K562 (cell line): ENCODE data around the gene ZFYVE16. TPM values are rescaled to one million over a fixed set of nuclear protein-coding genes. Genes with fewer than 3 reads are reported as not detected.

Experiments
- ATAC-seq: fragments of 200-7000 bp; cut with Tn5 transposase; 3 replicates; pipeline ENCODE4 v1.9.1; 2020; ENCODE audit warnings: moderate library complexity
- BruUV-seq: library from RNA; stranded (reverse); fragments of 400-500 nt; replicated peaks from 2 replicates; lab custom pipeline; 2021; lab: Mats Ljungman, UMichigan
- CTCF ChIA-PET: fragments of 300-600 bp; formaldehyde crosslinking; extraction: SDS; loops from one replicate; lab custom pipeline; 2021; ENCODE audit warnings: low intra/inter-chr PET ratio; lab: Yijun Ruan, JAX
- POLR2A ChIA-PET: fragments of 300-600, 350-650 bp; sonication (Branson Sonifier 250); formaldehyde crosslinking; extraction: SDS; loops from one replicate; lab custom pipeline; 2021; ENCODE audit warnings: antibody characterized with exemption, inconsistent platforms; lab: Yijun Ruan, JAX
- DNase-seq, 4 experiments: peaks; one replicate each; pipeline versions ENCODE4 v3.0.0 to v3.0.0-alpha.2; 2011 to 2018; ENCODE audit warnings: low spot score in 3 of 4, mixed read lengths in 3 of 4; ENCODE audit errors: extremely low read depth in 1 of 4
- FAIRE-seq: peaks from 2 replicates; lab custom pipeline; 2011; peaks lifted over from hg19 to GRCh38; lab: Jason Lieb, UNC
- H2AFZ ChIP-seq: 2 replicates; pipeline ENCODE4 v1.6.0; 2011; ENCODE audit warnings: low read depth, low read length, control low read depth, inconsistent platforms
- H3K27ac ChIP-seq: fragments of 200-600 bp; 3 replicates; pipeline ENCODE4 v1.8.0; 2011; ENCODE audit warnings: low read depth, mild to moderate bottlenecking, control low read depth, inconsistent platforms, low read length, moderate library complexity, mixed read lengths; ENCODE audit errors: extremely low read depth
- H3K27me3 ChIP-seq, 2 experiments: fragments of 300-600 bp in 1 of 2; 2 replicates in 1 of 2; 3 replicates in 1 of 2; pipeline versions ENCODE4 v1.6.0 to v1.8.0; 2011; ENCODE audit warnings: inconsistent platforms in 2 of 2, low read length in 2 of 2, mild to moderate bottlenecking in 1 of 2, mixed read lengths in 1 of 2, moderate library complexity in 1 of 2; ENCODE audit not compliant: control insufficient read depth in 2 of 2, insufficient read depth in 2 of 2
- H3K36me3 ChIP-seq: fragments of 300-600 bp; 3 replicates; pipeline ENCODE4 v1.8.0; 2011; ENCODE audit warnings: mild to moderate bottlenecking, low read length, inconsistent platforms; ENCODE audit not compliant: control insufficient read depth, insufficient read depth
- H3K4me1 ChIP-seq, 2 experiments: fragments of 200-600 bp in 1 of 2; replicated peaks in 1 of 2; 2 replicates in 1 of 2; 3 replicates in 1 of 2; pipeline versions ENCODE4 v1.5.1 to v1.8.0; 2011; ENCODE audit warnings: inconsistent platforms in 2 of 2, low read length in 2 of 2, mild to moderate bottlenecking in 1 of 2, mixed read lengths in 1 of 2, moderate library complexity in 1 of 2; ENCODE audit not compliant: control insufficient read depth in 2 of 2, insufficient read depth in 2 of 2
- H3K4me2 ChIP-seq: 2 replicates; pipeline ENCODE4 v1.6.1; 2011; ENCODE audit warnings: low read length, control low read depth, inconsistent platforms, mixed read lengths; ENCODE audit not compliant: insufficient read depth
- H3K4me3 ChIP-seq: fragments of 200-600 bp; sonication (generic), shearing (Covaris generic); 2 replicates; pipeline ENCODE4 v1.5.1; 2016; ENCODE audit warnings: control low read depth, inconsistent platforms
- H3K79me2 ChIP-seq: fragments of 200-600 bp; 3 replicates; pipeline ENCODE4 v1.8.0; 2011; ENCODE audit warnings: low read length, inconsistent platforms; ENCODE audit not compliant: control insufficient read depth, insufficient read depth
- H3K9ac ChIP-seq, 2 experiments: 2 replicates each; pipeline versions ENCODE4 v1.6.0 to v1.6.1; 2011; ENCODE audit warnings: low read depth in 2 of 2, low read length in 2 of 2, control low read depth in 1 of 2, inconsistent platforms in 1 of 2, mild to moderate bottlenecking in 1 of 2, mixed read lengths in 1 of 2; ENCODE audit not compliant: insufficient read depth in 1 of 2
- H3K9me1 ChIP-seq: one replicate; pipeline ENCODE4 v1.6.0; 2011; ENCODE audit warnings: inconsistent platforms, mild to moderate bottlenecking, low read length, moderate library complexity; ENCODE audit not compliant: control insufficient read depth, insufficient read depth
- H3K9me3 ChIP-seq: replicated peaks from 2 replicates; pipeline ENCODE4 v1.5.1; 2011; ENCODE audit warnings: low read depth, low read length, inconsistent platforms; ENCODE audit not compliant: control insufficient read depth, insufficient read depth
- H4K20me1 ChIP-seq: replicated peaks from 2 replicates; pipeline ENCODE4 v1.6.1; 2011; ENCODE audit warnings: low read length, inconsistent platforms, mixed read lengths; ENCODE audit not compliant: control insufficient read depth, insufficient read depth
- BRF1 ChIP-seq: IDR thresholded peaks from 3 replicates; pipeline ENCODE4 v1.6.1; 2011; ENCODE audit warnings: borderline replicate concordance, mild to moderate bottlenecking; ENCODE audit not compliant: insufficient read length; ENCODE audit errors: extremely low read depth
- CGGBP1 ChIP-seq: fragments of 250-450 bp; sonication (Bioruptor Pico); IDR thresholded peaks from 2 replicates; pipeline ENCODE4 v1.9.0; 2021; ENCODE audit warnings: mild to moderate bottlenecking
- CHAMP1 ChIP-seq: fragments of 450-650 bp; IDR thresholded peaks from 2 replicates; pipeline ENCODE4 v1.6.1; 2016; ENCODE audit warnings: mild to moderate bottlenecking
- HDAC3 ChIP-seq: fragments of 450-650 bp; IDR thresholded peaks from 2 replicates; pipeline ENCODE4 v1.6.1; 2018; ENCODE audit warnings: borderline replicate concordance, mild to moderate bottlenecking, moderate library complexity; ENCODE audit not compliant: partially characterized antibody
- HEY1 ChIP-seq: fragments of 250-450 bp; sonication (Bioruptor Pico); IDR thresholded peaks from 2 replicates; pipeline ENCODE4 v1.5.0; 2020; ENCODE audit warnings: mild to moderate bottlenecking, moderate library complexity, borderline replicate concordance
- HNRNPL ChIP-seq: fragments of 200-400 bp; formaldehyde crosslinking; IDR thresholded peaks from 2 replicates; pipeline ENCODE4 v1.6.1; 2017; ENCODE audit warnings: low read depth, mild to moderate bottlenecking, low read length
- MAFF ChIP-seq: IDR thresholded peaks from 2 replicates; pipeline ENCODE4 v1.6.1; 2012; ENCODE audit warnings: low read length, improper control_type of control experiment
- MXD1 ChIP-seq: fragments of 250-450 bp; sonication (Bioruptor Pico); IDR thresholded peaks from 2 replicates; pipeline ENCODE4 v1.8.0; 2021; ENCODE audit warnings: borderline replicate concordance, mild to moderate bottlenecking, moderate library complexity; ENCODE audit not compliant: poor library complexity, severe bottlenecking
- NFRKB ChIP-seq: fragments of 450-650 bp; IDR thresholded peaks from 2 replicates; pipeline ENCODE4 v1.6.1; 2016; ENCODE audit warnings: low read depth
- POLR2AphosphoS2 ChIP-seq: IDR thresholded peaks from 2 replicates; pipeline ENCODE4 v1.6.1; 2012; ENCODE audit warnings: low read length, improper control_type of control experiment
- SMAD4 ChIP-seq: fragments of 250-450 bp; sonication (Bioruptor Pico); conservative IDR thresholded peaks from 2 replicates; pipeline ENCODE4 v1.8.0; 2021; ENCODE audit warnings: inconsistent platforms, mild to moderate bottlenecking, moderate library complexity
- U2AF1 ChIP-seq: fragments of 200-400 bp; formaldehyde crosslinking; optimal IDR thresholded peaks from 2 replicates; pipeline ENCODE3; 2017; ENCODE audit warnings: mild to moderate bottlenecking, low read depth, low read length, moderate library complexity
- ZBTB1 ChIP-seq: sonication (generic); formaldehyde crosslinking; IDR thresholded peaks from 2 replicates; pipeline ENCODE4 v1.8.1; 2023; ENCODE audit warnings: missing genetic modification reagents, low read depth, mild to moderate bottlenecking, borderline replicate concordance
- ZHX1 ChIP-seq: fragments of 150-350 bp; conservative IDR thresholded peaks from 2 replicates; pipeline ENCODE4 v1.6.1; 2014; ENCODE audit warnings: low read length
- ZNF717 ChIP-seq: fragments of 250-450 bp; sonication (Bioruptor Pico); IDR thresholded peaks from 2 replicates; pipeline ENCODE4 v1.5.0; 2021
- ZNF75A ChIP-seq: fragments of 450-650 bp; formaldehyde crosslinking; IDR thresholded peaks from 2 replicates; pipeline ENCODE4 v1.4.0; 2020; ENCODE audit warnings: mild to moderate bottlenecking
- ZNF764 ChIP-seq: fragments of 250-450 bp; sonication (Bioruptor Pico); IDR thresholded peaks from 2 replicates; pipeline ENCODE4 v1.4.0; 2020; ENCODE audit warnings: low read depth, mild to moderate bottlenecking, moderate library complexity
- WGBS: fragments of 100-300 bp; shearing (Covaris generic); methylation state at CpG from one replicate; pipeline ENCODE4 v1.1.6; 2016; ENCODE audit warnings: low coverage, mixed read lengths; ENCODE audit not compliant: insufficient coverage; ENCODE audit errors: missing lambda C conversion rate; 5-methylcytosine and 5-hydroxymethylcytosine counted together
- in situ Hi-C: fragments of 300-500 bp; cut with MboI; formaldehyde crosslinking; loops from 4 replicates; pipeline ENCODE4 v1.15.0; 2018; ENCODE audit warnings: inconsistent platforms, mixed read lengths
- intact Hi-C: fragments of 100-400 bp; cut with micrococcal nuclease; formaldehyde crosslinking; loops from 2 replicates; pipeline ENCODE4 v1.14.2; 2022
- polyA plus RNA-seq, 8 experiments: library from polyadenylated mRNA; depleted of rRNA in 4 of 8; stranded (reverse) in 5 of 8; unstranded in 3 of 8; fragments of >200 nt; fragmentation: Nextera tagmentation in 2 of 8; fragmentation: Illumina TruSeq in 1 of 8; extraction: Ambion mirVana in 2 of 8; extraction: Trizol in 1 of 8; gene quantifications; 2 replicates each; pipeline versions ENCODE4 v1.2.1 to v1.2.3, GENCODE V29; 2011 to 2014; ENCODE audit warnings: inconsistent platforms in 1 of 8, missing spikeins in 1 of 8
- total RNA-seq, 7 experiments: library from RNA; depleted of rRNA in 6 of 7; stranded (reverse); fragments of >200 nt in 6 of 7; fragmentation: Illumina TruSeq in 2 of 7; extraction: Trizol in 2 of 7; gene quantifications; 2 replicates each; pipeline versions ENCODE4 v1.2.1 to v1.2.3, GENCODE V29; 2011 to 2021; ENCODE audit warnings: low replicate concordance in 1 of 7

ZFYVE16 gene
- total and polyA plus RNA-seq, 9 of the 15 experiments (the other 6 are each of a cell fraction or from before 2014, with no cell fraction given), result 6.0 to 18.9 (median 12.5) TPM

GRCh38 chr5:80369521-80369920 lies 38.3 kb upstream of the ZFYVE16 start:
- POLR2A ChIA-PET, result interaction anchor here (0.6 kb wide), 1 partner anchor 33 kb away, joined by 3 read pairs; no protein-coding TSS in a partner anchor
- TF ChIP-seq MAFF, result no peak
- no peak for TF ChIP-seq ZNF764
- TF ChIP-seq ZNF75A, result no peak
- no peak for TF ChIP-seq U2AF1
- no peak for TF ChIP-seq CGGBP1 (CRISPR knock-in tag)
- no peak for TF ChIP-seq ZBTB1 (CRISPR knock-in tag)
- TF ChIP-seq SMAD4 (CRISPR knock-in tag), result no peak
- TF ChIP-seq HDAC3, result no peak
- TF ChIP-seq POLR2AphosphoS2, result no peak
- no peak for TF ChIP-seq NFRKB
- TF ChIP-seq ZNF717, result no peak
- no peak for TF ChIP-seq CHAMP1
- no peak for TF ChIP-seq MXD1 (CRISPR knock-in tag)
- TF ChIP-seq HNRNPL, result no peak
- TF ChIP-seq BRF1, result no peak
- no peak for TF ChIP-seq HEY1 (CRISPR knock-in tag)
- TF ChIP-seq ZHX1, result no peak
- no peak overlapping the region for H2AFZ ChIP-seq
- 0 out of 2 replicates have a peak, but pooled peaks cover 6% of the 10 kb centered on the region for H3K9me3 ChIP-seq
- H3K27ac ChIP-seq, result no peak overlapping the region
- no TSS peak for BruUV-seq
- no peak for DNase-seq
- in situ Hi-C loops (no loop called here), intact Hi-C loops (no loop called here)
- CTCF ChIA-PET, result no interaction called here
- no peak for FAIRE-seq
- H3K9me1 ChIP-seq, result no peaks in the 10 kb centered on the region
- H3K4me1 ChIP-seq, result no peaks in the 10 kb centered on the region; a peak in 1 of 5 replicates
- no peak overlapping the region for H3K4me3 ChIP-seq
- no peak overlapping the region for H3K4me2 ChIP-seq
- no peaks in the 10 kb centered on the region for H3K27me3 ChIP-seq
- H3K36me3 ChIP-seq, result no peaks in the 10 kb centered on the region
- H4K20me1 ChIP-seq, result no peaks in the 10 kb centered on the region
- no peak for ATAC-seq
- WGBS, result 24% methylated on average over 8 of the region's 8 CpGs
- H3K79me2 ChIP-seq, result no peaks in the 10 kb centered on the region
- no peak overlapping the region for H3K9ac ChIP-seq
